Measurements from ENCODE around the gene MDC1.
"Not testable (repeated sequence)": the region's sequence is repeated elsewhere in the genome, so short reads cannot be mapped to it uniquely, and the experiment has no call there.

The MDC1 gene

GRCh38 chr6:30744054-30744805 is 27.1 kb upstream of the MDC1 start, which contains the start of gene IER3:
TSS of gene IER3 (minus strand) at chr6:30744547. CDS start at chr6:30744518, 29 bp downstream.
- DNase-seq: peak; percentile 88

GRCh38 chr6:30743099-30744053 is 26.3 kb upstream of the MDC1 start:
- peak; percentile 74 for DNase-seq

- peak; percentile 95 for DNase-seq
These were observed 25.4 kb upstream of the MDC1 start, which contains the start of gene FLOT1 for GRCh38 chr6:30742316-30743098. TSS of gene FLOT1 (minus strand) at chr6:30742687. CDS start at chr6:30742189, 498 bp downstream.

GRCh38 chr6:30741789-30742315 is 24.8 kb upstream of the MDC1 start:
- no peak for DNase-seq

- DNase-seq: no peak
These were observed 24.1 kb upstream of the MDC1 start for GRCh38 chr6:30741063-30741779.

- no peak for DNase-seq
These were observed 23.4 kb upstream of the MDC1 start for GRCh38 chr6:30740540-30740870.

- DNase-seq: no peak
These were observed 21.5 kb upstream of the MDC1 start for GRCh38 chr6:30738532-30738931.

GRCh38 chr6:30735668-30736314 is 18.7 kb upstream of the MDC1 start:
- no peak for DNase-seq

- DNase-seq: no peak
These were observed 15.3 kb upstream of the MDC1 start for GRCh38 chr6:30732237-30732943.

- DNase-seq: peak; percentile 75
These were observed 13.7 kb upstream of the MDC1 start for GRCh38 chr6:30730601-30731435.

- DNase-seq: no peak
These were observed 11.0 kb upstream of the MDC1 start for GRCh38 chr6:30727920-30728553.

- DNase-seq: no peak
These were observed 9.7 kb upstream of the MDC1 start for GRCh38 chr6:30726506-30727413.

GRCh38 chr6:30725713-30726505 is 8.8 kb upstream of the MDC1 start:
- DNase-seq: no peak

- no peak for DNase-seq
These were observed 8.0 kb upstream of the MDC1 start for GRCh38 chr6:30724906-30725667.

GRCh38 chr6:30723843-30724741 is 7.0 kb upstream of the MDC1 start:
- not testable (repeated sequence) for DNase-seq
